ENCODE measurements around the gene FER.

Gene FER

GRCh38 chr5:109239456-109239855 lies 491.8 kb downstream of the FER start:
- no peak for DNase-seq
- Histone ChIP-seq H3K9me3 (ENCODE audit: severe bottlenecking) (peaks cover 4% of the 10 kb centered on the region), H3K27me3 (ENCODE audit: insufficient read depth, low read depth, severe bottlenecking) (no peaks in the 10 kb centered on the region), H3K27ac (no peak overlapping the region), H3K36me3 (no peaks in the 10 kb centered on the region), H3K4me3 (ENCODE audit: low read depth, low read length) (no peak overlapping the region)
- no peak for TF ChIP-seq CTCF (IDR thresholded peaks at IDR 0.05; ENCODE audit: low read depth, low read length)

- Histone ChIP-seq H3K9me3 (ENCODE audit: severe bottlenecking) (no peaks in the 10 kb centered on the region), H3K36me3 (no peaks in the 10 kb centered on the region), H3K27ac (no peak overlapping the region), H3K27me3 (ENCODE audit: insufficient read depth, low read depth, severe bottlenecking) (no peaks in the 10 kb centered on the region), H3K4me3 (ENCODE audit: low read depth, low read length) (no peak overlapping the region)
- no peak for TF ChIP-seq CTCF (IDR thresholded peaks at IDR 0.05; ENCODE audit: low read depth, low read length)
- DNase-seq = no peak
Measured at GRCh38 chr5:109242518-109242917, 494.8 kb downstream of the FER start.

GRCh38 chr5:109246395-109246794 lies 498.7 kb downstream of the FER start:
- Histone ChIP-seq H3K9me3 (ENCODE audit: severe bottlenecking) (no peaks in the 10 kb centered on the region), H3K27ac (no peak overlapping the region), H3K36me3 (no peaks in the 10 kb centered on the region), H3K4me3 (ENCODE audit: low read depth, low read length) (no peak overlapping the region), H3K27me3 (ENCODE audit: insufficient read depth, low read depth, severe bottlenecking) (no peaks in the 10 kb centered on the region)
- no peak for TF ChIP-seq CTCF (IDR thresholded peaks at IDR 0.05; ENCODE audit: low read depth, low read length)
- no peak for DNase-seq
